ENCODE results near the gene C20orf204. TPM values are rescaled to one million over a fixed set of nuclear protein-coding genes. Genes with fewer than 3 reads are reported as not detected.
A peak's percentile ranks its signal among the peaks of the same experiment; 100 is the strongest.

Gene C20orf204
- total RNA-seq, 2 donors from 2014 or later = 4.0 to 4.1 TPM

- Histone ChIP-seq H3K9me3 (ENCODE audit: control insufficient read depth, low read length) (no peaks in the 10 kb centered on the region), H3K4me1 (ENCODE audit: control insufficient read depth, insufficient read depth, low read length) (peaks cover 22% of the 10 kb centered on the region), H3K27ac (ENCODE audit: low read depth, low read length) (no peak overlapping the region), H3K4me3 (ENCODE audit: low read length) (no peak overlapping the region), H3K36me3 (ENCODE audit: control insufficient read depth, insufficient read depth, low read length) (peaks cover 12% of the 10 kb centered on the region), H3K9ac (ENCODE audit: extremely low read depth, low read length, poor library complexity, severe bottlenecking) (no peak overlapping the region), H3K27me3 (ENCODE audit: control insufficient read depth, insufficient read depth, low read length, poor library complexity, severe bottlenecking) (peaks cover 23% of the 10 kb centered on the region)
- TF ChIP-seq CTCF (conservative IDR thresholded peaks at IDR 0.05) = no peak
- Mint-ChIP-seq H3K36me3 (ENCODE audit: low read depth) (peaks cover 31% of the 10 kb centered on the region), H3K27ac (peak overlapping the region; percentile 78), H3K4me1 (peaks cover 24% of the 10 kb centered on the region), H3K9me3 (no peaks in the 10 kb centered on the region), H3K27me3 (ENCODE audit: insufficient read depth) (peaks cover 15% of the 10 kb centered on the region), H3K4me3 (no peak overlapping the region)
- 86 to 93% methylated on average over 15 to 17 of the region's 17 CpGs for WGBS, 2 experiments (ENCODE audit: insufficient coverage in 1 of 2, insufficient read length in 1 of 2)
- DNase-seq = peak; percentile 66
These were observed 683 bp upstream of the C20orf204 start for GRCh38 chr20:64035066-64035932.

- peak overlapping the region; percentile 29 for H3K4me3 Mint-ChIP-seq
- H3K9me3 ChIP-seq (ENCODE audit: control insufficient read depth, low read length) = no peaks in the 10 kb centered on the region
- H3K9me3 Mint-ChIP-seq = no peaks in the 10 kb centered on the region
- no peak overlapping the region for H3K27ac Mint-ChIP-seq
- WGBS, 2 experiments (ENCODE audit: insufficient coverage in 1 of 2, insufficient read length in 1 of 2) = 89 to 94% methylated on average over 5 to 17 of the region's 17 CpGs
- peaks cover 15% of the 10 kb centered on the region for H3K4me1 Mint-ChIP-seq
- peaks cover 36% of the 10 kb centered on the region for H3K27me3 ChIP-seq (ENCODE audit: control insufficient read depth, insufficient read depth, low read length, poor library complexity, severe bottlenecking)
- peaks cover 11% of the 10 kb centered on the region for H3K36me3 ChIP-seq (ENCODE audit: control insufficient read depth, insufficient read depth, low read length)
- H3K27me3 Mint-ChIP-seq (ENCODE audit: insufficient read depth) = peaks cover 23% of the 10 kb centered on the region
- H3K9ac ChIP-seq (ENCODE audit: extremely low read depth, low read length, poor library complexity, severe bottlenecking) = no peak overlapping the region
- no peak for TF ChIP-seq CTCF (conservative IDR thresholded peaks at IDR 0.05)
- H3K4me3 ChIP-seq (ENCODE audit: low read length) = no peak overlapping the region
- peaks cover 16% of the 10 kb centered on the region for H3K4me1 ChIP-seq (ENCODE audit: control insufficient read depth, insufficient read depth, low read length)
- peak; percentile 61 for DNase-seq
- H3K27ac ChIP-seq (ENCODE audit: low read depth, low read length) = no peak overlapping the region
- peaks cover 26% of the 10 kb centered on the region for H3K36me3 Mint-ChIP-seq (ENCODE audit: low read depth)
These were observed 590 bp downstream of the C20orf204 start for GRCh38 chr20:64036346-64037198.

GRCh38 chr20:64037199-64037497 lies 1.2 kb downstream of the C20orf204 start:
- Histone ChIP-seq H3K4me3 (ENCODE audit: low read length) (no peak overlapping the region), H3K9me3 (ENCODE audit: control insufficient read depth, low read length) (no peaks in the 10 kb centered on the region), H3K27me3 (ENCODE audit: control insufficient read depth, insufficient read depth, low read length, poor library complexity, severe bottlenecking) (peaks cover 41% of the 10 kb centered on the region), H3K36me3 (ENCODE audit: control insufficient read depth, insufficient read depth, low read length) (peaks cover 5% of the 10 kb centered on the region), H3K4me1 (ENCODE audit: control insufficient read depth, insufficient read depth, low read length) (peaks cover 19% of the 10 kb centered on the region), H3K27ac (ENCODE audit: low read depth, low read length) (no peak overlapping the region), H3K9ac (ENCODE audit: extremely low read depth, low read length, poor library complexity, severe bottlenecking) (no peak overlapping the region)
- peaks cover 15% of the 10 kb centered on the region for H3K4me1 Mint-ChIP-seq
- H3K4me3 Mint-ChIP-seq = peak overlapping the region; percentile 52
- H3K9me3 Mint-ChIP-seq = no peaks in the 10 kb centered on the region
- WGBS, 2 experiments (ENCODE audit: insufficient coverage in 1 of 2, insufficient read length in 1 of 2) = 86% methylated on average over 3 of the region's 3 CpGs; no CpG with 5 or more reads in 1 of the 2 experiments
- peaks cover 22% of the 10 kb centered on the region for H3K36me3 Mint-ChIP-seq (ENCODE audit: low read depth)
- no peak for TF ChIP-seq CTCF (conservative IDR thresholded peaks at IDR 0.05)
- H3K27ac Mint-ChIP-seq = no peak overlapping the region
- peaks cover 26% of the 10 kb centered on the region for H3K27me3 Mint-ChIP-seq (ENCODE audit: insufficient read depth)
- DNase-seq = no peak
